Vagina (tissue), 2 donors: ENCODE results near the gene MZF1.

Experiments used
- CTCF ChIP-seq, 3 experiments: fragments of 450-650 bp in 2 of 3; fragments of 200-600 bp in 1 of 3; sonication (generic) in 1 of 3; IDR thresholded peaks; one replicate each; pipeline ENCODE4 v1.5.1; 2017 to 2019; ENCODE audit warnings: antibody characterized with exemption in 3 of 3, mild to moderate bottlenecking in 2 of 3, moderate library complexity in 2 of 3
- POLR2AphosphoS5 ChIP-seq, 2 donors: sonication (generic); formaldehyde crosslinking; IDR thresholded peaks; one replicate each; pipeline ENCODE4 v1.9.0; 2017; ENCODE audit warnings: antibody characterized with exemption in 2 of 2, mild to moderate bottlenecking in 2 of 2, low read depth in 1 of 2; ENCODE audit not compliant: insufficient read depth in 1 of 2

- no peak for TF ChIP-seq CTCF (IDR thresholded peaks at IDR 0.05)
- TF ChIP-seq POLR2AphosphoS5 (IDR thresholded peaks at IDR 0.05; ENCODE audit: insufficient read depth in 1 of 2, low read depth in 1 of 2) = no peak
Measured at GRCh38 chr19:58547323-58548312, 25.5 kb downstream of the MZF1 start.
